Sciatic nerve (tissue), 2 donors: ENCODE measurements around the gene PER1. TPM values are rescaled to one million over a fixed set of nuclear protein-coding genes. Genes with fewer than 3 reads are reported as not detected.
A peak's percentile ranks its signal among the peaks of the same experiment; 100 is the strongest.

ENCODE experiments used
- ATAC-seq: fragments of 200-7000 bp; cut with Tn5 transposase; one replicate; pipeline ENCODE4 v1.9.1; 2020; ENCODE audit warnings: mild to moderate bottlenecking, moderate library complexity
- DNase-seq: peaks from one replicate; pipeline ENCODE4 v3.0.0-alpha.2; 2020; ENCODE audit warnings: low spot score
- intact Hi-C: fragments of 100-400 bp; cut with DNase I; formaldehyde crosslinking; loops from one replicate; pipeline ENCODE4 v1.14.2; 2022
- total RNA-seq: library from RNA; stranded (reverse); fragmentation: NEBNext Ultra II Directional; extraction: Animal tissue kit (Norgen Biotek cat#: 25700); gene quantifications from one replicate; pipeline ENCODE4 v1.2.1, GENCODE V29; 2021
- donor health status: DM: no; HTN: no; CAD: no.
- donor health status: DM: no; HTN: no; CAD: no.

Gene PER1
- total RNA-seq, 1 donor from 2014 or later, result 182 TPM

- peak; percentile 92 for DNase-seq
- intact Hi-C loops, result no loop called here
- ATAC-seq, result peak; percentile 65
Measured at GRCh38 chr17:8125154-8125946, 26.9 kb downstream of the PER1 start.

DNA sequence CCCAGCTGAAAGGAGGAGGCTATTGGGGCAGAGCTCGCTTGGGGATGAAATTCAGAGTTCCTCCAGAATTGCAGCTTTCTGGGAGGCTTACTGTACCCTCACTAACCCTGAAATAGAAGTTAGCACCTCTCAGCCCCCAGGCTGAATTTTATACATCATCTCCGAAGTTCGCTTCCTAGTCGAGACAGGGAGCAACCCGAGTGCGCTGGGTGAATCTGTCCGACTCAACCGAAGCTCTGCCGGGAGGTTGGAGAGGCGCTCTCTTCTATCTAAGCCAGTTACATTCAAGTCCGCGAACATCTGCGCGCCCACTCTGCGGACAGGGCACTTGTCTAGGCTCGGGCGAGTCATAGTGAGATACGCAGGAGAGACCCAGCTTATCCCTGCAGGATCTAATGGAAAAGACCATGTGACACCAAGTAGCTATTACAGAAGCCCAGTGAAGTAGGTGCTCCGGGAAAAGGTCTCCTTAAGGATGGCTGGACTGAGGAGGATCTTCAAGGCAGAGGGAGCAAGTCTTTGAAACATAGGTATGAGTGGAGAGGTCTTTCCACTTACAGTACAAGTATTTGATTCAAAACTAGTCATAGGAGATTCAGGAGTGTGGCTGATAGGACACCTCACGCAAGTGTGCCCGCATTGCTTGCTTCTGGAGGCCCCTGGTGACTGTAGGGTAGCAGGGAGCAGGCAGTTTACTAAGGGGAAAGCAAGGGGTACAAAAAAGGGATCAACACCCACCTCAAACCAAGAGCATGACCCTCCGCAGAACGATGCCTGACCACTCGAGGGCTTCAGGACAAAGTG is 27.7 kb downstream of the PER1 start:
- intact Hi-C loops, result loop anchor here (5.0 kb wide), 1 partner anchor 58 kb away; no protein-coding TSS in a partner anchor
- ATAC-seq, result no peak
- DNase-seq, result peak; percentile 63

DNA sequence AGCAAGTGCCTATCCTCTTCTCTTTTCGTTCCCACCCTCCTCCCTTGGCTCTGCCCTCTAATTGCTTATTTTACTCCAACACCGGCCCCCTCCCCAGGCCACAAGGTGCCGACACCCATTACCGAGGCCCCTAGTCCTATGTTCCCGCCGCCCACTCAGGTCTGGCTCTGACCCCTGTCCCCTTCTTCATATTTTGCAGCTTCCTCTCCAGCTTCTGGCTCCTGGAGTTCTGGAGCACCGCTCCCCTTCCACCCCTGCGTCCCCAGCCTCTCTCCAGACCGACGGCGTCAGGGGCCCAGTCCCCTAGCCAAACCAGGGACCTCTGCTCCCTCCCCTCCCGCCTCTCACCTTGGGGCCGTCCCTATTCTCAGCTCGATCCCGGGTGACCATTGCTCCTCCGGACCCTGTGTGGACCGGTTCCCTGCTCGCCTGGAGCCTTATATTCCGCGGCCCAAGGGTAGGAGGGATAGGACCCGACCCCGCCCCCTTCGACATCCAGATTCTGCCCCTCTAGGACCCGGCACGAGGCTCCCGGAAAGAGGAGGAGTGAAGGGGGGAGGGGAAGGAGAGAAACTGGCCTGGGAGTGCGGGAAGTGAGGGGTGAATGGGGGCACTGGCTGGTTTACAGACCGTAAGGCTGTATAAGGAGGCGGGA is 28.4 kb downstream of the PER1 start, which contains the start of gene HES7:
Gene HES7, minus strand, starts transcription at position 412 of the 655 bp plus-strand sequence. Its CDS starts 22 bp downstream, at position 390.
- ATAC-seq (no peak), DNase-seq (peak; percentile 71)
- intact Hi-C loops, result loop anchor here (5.0 kb wide), 1 partner anchor 58 kb away; no protein-coding TSS in a partner anchor

- intact Hi-C loops, result loop anchor here (5.0 kb wide), 1 partner anchor 59 kb away; no protein-coding TSS in a partner anchor
Measured at GRCh38 chr17:8122924-8123694, 29.1 kb downstream of the PER1 start.

GRCh38 chr17:8122422-8122923 is 29.7 kb downstream of the PER1 start:
- ATAC-seq, result no peak
- peak; percentile 68 for DNase-seq
- intact Hi-C loops, result loop anchor here (5.0 kb wide), 1 partner anchor 60 kb away; no protein-coding TSS in a partner anchor

More at GRCh38 chr17:8122924-8123694, 29.1 kb downstream of the PER1 start:
- peak; percentile 70 for DNase-seq
- ATAC-seq, result peak; percentile 9

DNA sequence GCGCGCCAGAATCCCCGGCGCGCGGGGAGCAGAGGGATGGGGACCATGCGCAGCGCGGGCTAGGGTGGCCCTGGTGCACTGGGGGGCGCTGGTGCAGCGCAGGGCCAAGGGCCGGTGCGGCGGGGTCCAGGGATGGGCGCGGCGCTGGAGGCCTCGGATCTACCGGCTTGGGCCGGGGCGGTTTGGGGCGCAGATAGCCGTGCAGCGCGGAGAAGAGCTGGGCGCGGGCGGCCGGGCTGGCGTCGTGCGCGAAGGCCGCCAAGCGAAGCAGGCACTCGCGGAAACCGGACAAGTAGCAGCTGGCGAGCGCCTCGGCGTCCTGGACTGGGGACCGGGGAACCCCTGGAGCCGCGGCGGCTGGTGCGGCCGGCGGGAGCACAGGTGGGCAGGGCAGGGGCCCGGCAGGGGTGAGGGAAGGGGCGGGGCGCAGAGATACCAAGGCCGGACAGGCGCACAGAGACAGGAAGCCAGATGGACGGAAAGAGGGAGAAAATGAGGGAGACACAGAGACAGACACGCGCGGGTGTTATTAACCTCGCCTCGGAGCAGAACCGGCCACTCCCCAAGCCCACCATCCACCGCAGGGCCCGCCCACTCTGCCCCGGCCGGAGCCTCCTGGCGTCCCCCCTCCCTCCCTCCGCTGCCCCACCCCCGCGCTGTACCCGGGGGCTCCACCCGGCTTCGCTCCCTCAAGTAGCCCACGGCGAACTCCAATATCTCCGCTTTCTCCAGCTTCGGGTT is 30.4 kb downstream of the PER1 start:
- DNase-seq (peak; percentile 82), ATAC-seq (no peak)
- intact Hi-C loops, result loop anchor here (5.0 kb wide), 1 partner anchor 60 kb away; no protein-coding TSS in a partner anchor

GRCh38 chr17:8121407-8121680 is 30.9 kb downstream of the PER1 start:
- ATAC-seq, result no peak
- intact Hi-C loops, result loop anchor here (5.0 kb wide), 1 partner anchor 61 kb away; no protein-coding TSS in a partner anchor
- no peak for DNase-seq

DNA sequence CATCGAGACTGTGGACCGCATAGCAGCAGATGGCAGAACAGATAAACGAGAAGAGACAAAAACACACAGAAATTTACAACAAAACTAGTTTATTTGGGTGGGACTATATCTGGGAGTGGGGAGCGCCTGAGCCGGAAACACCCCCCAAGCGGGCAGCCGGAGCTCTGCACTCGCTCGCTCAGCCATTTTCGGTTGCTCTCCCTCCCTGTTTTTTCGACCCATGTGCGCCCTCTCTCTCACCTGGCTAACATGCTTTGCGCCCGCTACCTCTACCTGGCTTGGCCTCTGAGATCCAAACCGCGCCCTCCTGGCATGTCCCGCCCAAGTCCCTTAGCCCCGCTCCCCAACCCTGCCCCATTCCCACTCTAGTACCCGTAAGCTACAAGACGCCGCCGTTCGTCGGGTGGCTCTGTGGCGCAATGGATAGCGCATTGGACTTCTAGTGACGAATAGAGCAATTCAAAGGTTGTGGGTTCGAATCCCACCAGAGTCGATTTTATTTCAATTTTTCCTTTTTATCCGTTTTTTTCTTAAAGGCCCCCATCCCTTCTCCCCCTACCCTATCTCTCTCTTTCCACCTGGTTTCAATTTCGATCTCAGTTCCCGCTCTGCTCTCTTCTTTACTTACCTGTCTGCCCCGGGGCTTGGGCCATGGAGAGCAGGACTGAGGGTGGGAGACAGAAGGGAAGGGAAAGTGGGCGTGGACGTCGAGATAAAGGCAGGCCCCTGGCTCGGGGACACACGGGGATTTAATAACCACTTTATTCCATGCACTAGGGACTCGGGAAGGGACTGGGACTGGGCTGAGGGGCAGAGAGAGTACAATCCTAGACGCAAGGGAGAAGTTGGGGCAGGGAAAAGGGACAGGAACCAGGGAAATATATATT is 31.4 kb downstream of the PER1 start:
- ATAC-seq (no peak), DNase-seq (peak; percentile 76)
- intact Hi-C loops, result loop anchor here (5.0 kb wide), 1 partner anchor 62 kb away; no protein-coding TSS in a partner anchor

GRCh38 chr17:8119581-8120519 is 32.4 kb downstream of the PER1 start:
- intact Hi-C loops, result loop anchor here (5.0 kb wide), 1 partner anchor 62 kb away; no protein-coding TSS in a partner anchor
- peak; percentile 88 for DNase-seq
- peak; percentile 77 for ATAC-seq

- peak; percentile 85 for ATAC-seq
- intact Hi-C loops, result no loop called here
Measured at GRCh38 chr17:8118769-8119580, 33.2 kb downstream of the PER1 start.

DNA sequence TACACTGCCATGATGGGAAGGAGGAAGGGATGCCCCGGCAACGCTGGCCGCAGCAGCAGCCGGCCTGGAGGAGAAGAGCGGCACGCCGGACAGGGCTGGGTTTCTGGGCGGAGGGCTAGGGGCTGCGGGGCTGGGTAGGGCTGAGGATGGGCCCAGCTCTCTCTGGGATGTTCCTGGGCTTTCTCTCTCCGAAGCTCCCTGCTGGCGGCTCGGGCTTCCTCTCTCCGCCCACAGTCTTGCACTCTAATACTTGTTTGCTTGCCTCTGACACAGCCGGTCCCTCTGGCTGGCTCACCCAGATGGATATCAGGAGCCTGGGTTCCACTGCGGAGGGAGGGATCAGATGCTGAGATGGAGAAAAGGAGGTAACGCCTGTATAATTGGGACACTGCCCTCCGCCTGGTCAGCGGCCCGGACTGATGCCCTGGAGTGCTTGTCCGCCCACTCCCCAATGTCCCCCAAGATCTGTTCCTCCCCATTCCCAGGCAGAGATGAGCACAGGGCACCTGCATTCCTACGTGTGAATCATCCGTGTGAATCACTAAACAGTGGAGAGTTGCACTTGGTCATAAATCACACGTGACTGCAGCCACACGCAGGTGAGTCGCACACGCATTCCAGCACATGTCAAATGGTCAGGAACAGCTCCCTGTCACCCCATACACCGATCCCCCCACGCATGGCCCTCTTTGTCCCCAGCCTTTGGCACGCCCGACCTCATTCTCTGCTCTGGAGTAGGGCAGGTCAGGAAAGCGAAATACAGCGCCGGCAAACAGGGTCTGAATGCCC is 34.0 kb downstream of the PER1 start, which contains the start of gene ALOXE3:
Gene ALOXE3, minus strand, starts transcription at position 535 of the 789 bp plus-strand sequence. Its CDS starts 524 bp downstream, at position 11.
- DNase-seq (peak; percentile 73), ATAC-seq (peak; percentile 1)
- intact Hi-C loops, result no loop called here

More at GRCh38 chr17:8118769-8119580, 33.2 kb downstream of the PER1 start:
- peak; percentile 92 for DNase-seq

DNA sequence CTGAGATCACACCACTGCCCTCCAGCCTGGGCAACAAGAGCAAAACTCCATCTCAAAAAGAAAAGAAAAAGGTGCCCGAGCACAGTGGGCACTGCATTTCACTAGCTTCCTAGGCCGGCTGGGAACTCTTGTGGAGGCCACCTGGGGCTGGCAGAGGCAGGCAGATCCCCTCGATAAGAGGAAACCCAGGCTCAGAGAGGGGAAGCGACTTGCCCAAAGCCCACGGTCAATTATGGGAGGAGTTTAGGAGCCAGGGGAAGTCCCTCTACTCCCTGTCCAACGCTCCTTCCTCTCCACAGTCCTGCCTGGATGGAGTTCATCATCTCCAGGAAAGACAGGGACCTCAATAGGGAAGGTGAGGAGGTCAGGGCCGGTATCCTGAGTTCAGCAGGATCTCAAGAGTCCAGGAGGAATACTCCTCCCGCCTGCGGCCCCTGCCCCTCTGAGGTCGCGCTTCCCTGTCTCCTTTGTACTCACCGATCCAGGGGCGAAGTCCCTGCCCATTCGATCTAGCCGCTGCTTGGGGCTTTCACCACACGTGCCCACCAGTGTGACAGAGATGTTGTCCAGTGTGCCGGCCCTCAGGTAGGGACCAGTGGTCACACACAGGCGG is 34.7 kb downstream of the PER1 start:
- DNase-seq, result no peak
- intact Hi-C loops, result no loop called here
- no peak for ATAC-seq

- intact Hi-C loops, result no loop called here
- no peak for DNase-seq
- no peak for ATAC-seq
Measured at GRCh38 chr17:8116776-8117175, 35.4 kb downstream of the PER1 start.
